Endodermal cell (in vitro differentiated cells): Measurements from ENCODE around the gene GUCY1B1. TPM values are rescaled to one million over a fixed set of nuclear protein-coding genes. Genes with fewer than 3 reads are reported as not detected.

Experiments
- DNase-seq: peaks from one replicate; pipeline ENCODE4 v3.0.0-alpha.2; 2017
- H3K27ac ChIP-seq: 2 replicates; pipeline ENCODE4 v1.5.1; 2013; ENCODE audit warnings: mild to moderate bottlenecking, low read depth, low read length, moderate library complexity
- H3K27me3 ChIP-seq: 2 replicates; pipeline ENCODE4 v1.6.1; 2013; ENCODE audit warnings: mild to moderate bottlenecking, low read length, moderate library complexity; ENCODE audit not compliant: insufficient read depth, control insufficient read depth, poor library complexity, severe bottlenecking
- H3K36me3 ChIP-seq: 2 replicates; pipeline ENCODE4 v1.7.0; 2013; ENCODE audit warnings: mild to moderate bottlenecking, low read length, moderate library complexity; ENCODE audit not compliant: control insufficient read depth, insufficient read depth
- H3K4me1 ChIP-seq: one replicate; pipeline ENCODE4 v1.7.0; 2013; ENCODE audit warnings: low read length; ENCODE audit not compliant: control insufficient read depth, insufficient read depth
- H3K4me3 ChIP-seq: 2 replicates; pipeline ENCODE4 v1.5.1; 2013; ENCODE audit warnings: mild to moderate bottlenecking, low read length, moderate library complexity
- H3K9ac ChIP-seq: 2 replicates; pipeline ENCODE4 v1.6.1; 2013; ENCODE audit warnings: mild to moderate bottlenecking, low read length, moderate library complexity; ENCODE audit not compliant: poor library complexity, severe bottlenecking; ENCODE audit errors: extremely low read depth
- H3K9me3 ChIP-seq: 2 replicates; pipeline ENCODE4 v1.6.1; 2013; ENCODE audit warnings: mild to moderate bottlenecking, low read length, moderate library complexity; ENCODE audit not compliant: control insufficient read depth
- H3K27ac Mint-ChIP-seq: 2 replicates; pipeline ENCODE4 v1.8.0; 2020; ENCODE audit warnings: mixed read lengths
- H3K27me3 Mint-ChIP-seq: 2 replicates; pipeline ENCODE4 v1.8.0; 2021; ENCODE audit warnings: mild to moderate bottlenecking, mixed read lengths; ENCODE audit not compliant: insufficient read depth
- H3K36me3 Mint-ChIP-seq: 2 replicates; pipeline ENCODE4 v1.8.0; 2020; ENCODE audit warnings: low read depth, mixed read lengths
- H3K4me1 Mint-ChIP-seq: 2 replicates; pipeline ENCODE4 v1.8.0; 2020; ENCODE audit warnings: mixed read lengths
- H3K4me3 Mint-ChIP-seq: 2 replicates; pipeline ENCODE4 v1.8.0; 2020; ENCODE audit warnings: mild to moderate bottlenecking, moderate library complexity, mixed read lengths
- H3K9me3 Mint-ChIP-seq: 2 replicates; pipeline ENCODE4 v1.8.0; 2020; ENCODE audit warnings: mild to moderate bottlenecking, mixed read lengths
- WGBS, 2 experiments: methylation state at CpG; one replicate each; pipeline versions ENCODE4 v1.1.5 to v1.1.7; 2013; ENCODE audit warnings: missing lambda C conversion rate in 2 of 2, mixed read lengths in 1 of 2; ENCODE audit not compliant: insufficient coverage in 1 of 2, insufficient read length in 1 of 2; 5-methylcytosine and 5-hydroxymethylcytosine counted together
- long read RNA-seq, 4 experiments: library from polyadenylated mRNA in 2 of 4; library from RNA in 1 of 4; library from capped mRNA in 1 of 4; stranded (forward) in 3 of 4; unstranded in 1 of 4; transcript quantifications; one replicate each; pipeline ENCODE4 v2.0.0, GENCODE V29; 2020 to 2021; ENCODE audit warnings: inconsistent platforms in 1 of 4
- polyA plus RNA-seq, 2 experiments: library from polyadenylated mRNA; stranded (reverse); fragments of 50-300 nt; gene quantifications; one replicate each; pipeline ENCODE4 v1.2.3, GENCODE V29; 2013
- total RNA-seq, 2 donors: library from RNA; stranded (reverse); fragmentation: NEBNext Ultra II Directional in 1 of 2; extraction: Animal tissue kit (Norgen Biotek cat#: 25700) in 1 of 2; gene quantifications; 2 replicates in 1 of 2; 3 replicates in 1 of 2; pipeline ENCODE4 v1.2.1, GENCODE V29; 2021
- TF ChIP-seq, protein P1 (sequence below): fragments of 200-600 bp; sonication (generic); conservative IDR thresholded peaks from 2 replicates; pipeline ENCODE4 v1.5.0; 2021; ENCODE audit warnings: antibody characterized with exemption, mild to moderate bottlenecking

Gene GUCY1B1
- 1 to 10 TPM; 1.8 to 3.4 TPM for total RNA-seq
- 11.8 TPM for polyA plus RNA-seq (2013, experiment 1 of 2)
- polyA plus RNA-seq (2013, experiment 2 of 2) = 11.3 TPM
- long read RNA-seq, experiment 1, partial matches to known transcripts = 0 of 1 reads
- long read RNA-seq, experiment 1, other reads (novel, unspliced or antisense) = 1 of 1 reads
- long read RNA-seq, experiment 2, partial matches to known transcripts = 0 of 2 reads
- long read RNA-seq, experiment 2, other reads (novel, unspliced or antisense) = 1 of 2 reads
- long read RNA-seq, experiment 3, transcript GUCY1B1-201 (14 exons, 3,124 nt) = major isoform, 7 of 10 reads
- long read RNA-seq, experiment 3, partial matches to known transcripts = 2 of 10 reads
- long read RNA-seq, experiment 3, other reads (novel, unspliced or antisense) = 0 of 10 reads
- long read RNA-seq, experiment 4 = 0 reads

DNA sequence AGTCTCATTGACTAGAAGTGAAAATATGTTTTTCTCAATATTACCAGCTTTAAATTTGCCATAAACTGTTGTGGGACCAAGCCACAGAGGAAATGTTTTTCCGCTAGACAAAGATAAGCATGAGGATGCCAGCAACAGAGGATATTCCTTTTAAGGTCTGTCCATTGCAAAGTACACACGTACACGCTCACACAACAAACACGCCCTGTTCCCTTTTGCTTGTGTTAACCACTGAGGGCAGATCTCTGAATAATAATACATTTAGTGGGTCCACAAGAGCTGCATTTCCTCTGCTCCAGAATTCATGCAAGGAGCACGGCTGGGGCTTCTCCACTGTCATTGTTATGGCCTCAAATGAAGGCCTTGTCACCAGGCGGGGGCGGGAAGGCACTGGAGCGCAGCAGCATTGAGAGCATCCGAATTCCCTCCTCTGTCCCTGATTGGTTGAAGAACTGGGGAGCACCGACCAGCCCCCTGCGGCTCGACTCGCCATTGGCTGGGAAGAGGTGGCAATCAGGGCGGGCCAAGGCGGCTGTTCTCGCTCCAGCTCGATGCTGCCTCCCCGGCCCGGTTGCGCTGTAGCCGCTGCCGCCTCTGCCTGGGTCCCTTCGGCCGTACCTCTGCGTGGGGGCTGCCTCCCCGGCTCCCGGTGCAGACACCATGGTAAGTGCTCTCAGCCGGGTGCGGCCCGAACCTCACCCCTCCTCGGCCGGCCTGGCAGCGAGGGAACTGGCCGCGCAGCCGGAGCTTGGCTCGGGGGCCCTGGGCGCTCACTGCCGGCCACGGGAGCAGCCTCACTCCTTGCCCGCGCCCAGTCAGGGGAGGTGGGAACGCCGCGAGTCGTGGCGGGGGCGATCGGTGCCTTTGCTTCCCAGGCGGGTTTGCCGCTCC lies at the start of gene GUCY1B1:
GUCY1B1 (plus strand) TSS at position 541 of the 891 bp plus-strand sequence; CDS start at position 661, 120 bp downstream.
- H3K36me3 ChIP-seq = no peaks in the 10 kb centered on the region
- Mint-ChIP-seq H3K36me3 (no peaks in the 10 kb centered on the region), H3K27me3 (peaks cover 41% of the 10 kb centered on the region), H3K4me1 (no peaks in the 10 kb centered on the region), H3K27ac (no peak within 1 kb of the TSS), H3K9me3 (peaks cover 2% of the 10 kb centered on the region), H3K4me3 (peak within 1 kb of the TSS; percentile 53)
- DNase-seq = peak; percentile 97
- no peak within 1 kb of the TSS for H3K27ac ChIP-seq
- peak within 1 kb of the TSS; percentile 76 for H3K4me3 ChIP-seq
- no peaks in the 10 kb centered on the region for H3K4me1 ChIP-seq
- H3K27me3 ChIP-seq = peaks cover 32% of the 10 kb centered on the region
- 11 to 19% methylated on average over 34 to 51 of the region's 51 CpGs for WGBS, 2 experiments
- H3K9ac ChIP-seq = no peak within 1 kb of the TSS
- TF ChIP-seq, protein P1, sequence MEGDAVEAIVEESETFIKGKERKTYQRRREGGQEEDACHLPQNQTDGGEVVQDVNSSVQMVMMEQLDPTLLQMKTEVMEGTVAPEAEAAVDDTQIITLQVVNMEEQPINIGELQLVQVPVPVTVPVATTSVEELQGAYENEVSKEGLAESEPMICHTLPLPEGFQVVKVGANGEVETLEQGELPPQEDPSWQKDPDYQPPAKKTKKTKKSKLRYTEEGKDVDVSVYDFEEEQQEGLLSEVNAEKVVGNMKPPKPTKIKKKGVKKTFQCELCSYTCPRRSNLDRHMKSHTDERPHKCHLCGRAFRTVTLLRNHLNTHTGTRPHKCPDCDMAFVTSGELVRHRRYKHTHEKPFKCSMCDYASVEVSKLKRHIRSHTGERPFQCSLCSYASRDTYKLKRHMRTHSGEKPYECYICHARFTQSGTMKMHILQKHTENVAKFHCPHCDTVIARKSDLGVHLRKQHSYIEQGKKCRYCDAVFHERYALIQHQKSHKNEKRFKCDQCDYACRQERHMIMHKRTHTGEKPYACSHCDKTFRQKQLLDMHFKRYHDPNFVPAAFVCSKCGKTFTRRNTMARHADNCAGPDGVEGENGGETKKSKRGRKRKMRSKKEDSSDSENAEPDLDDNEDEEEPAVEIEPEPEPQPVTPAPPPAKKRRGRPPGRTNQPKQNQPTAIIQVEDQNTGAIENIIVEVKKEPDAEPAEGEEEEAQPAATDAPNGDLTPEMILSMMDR = peak; percentile 62
- H3K9me3 ChIP-seq = no peaks in the 10 kb centered on the region

DNA sequence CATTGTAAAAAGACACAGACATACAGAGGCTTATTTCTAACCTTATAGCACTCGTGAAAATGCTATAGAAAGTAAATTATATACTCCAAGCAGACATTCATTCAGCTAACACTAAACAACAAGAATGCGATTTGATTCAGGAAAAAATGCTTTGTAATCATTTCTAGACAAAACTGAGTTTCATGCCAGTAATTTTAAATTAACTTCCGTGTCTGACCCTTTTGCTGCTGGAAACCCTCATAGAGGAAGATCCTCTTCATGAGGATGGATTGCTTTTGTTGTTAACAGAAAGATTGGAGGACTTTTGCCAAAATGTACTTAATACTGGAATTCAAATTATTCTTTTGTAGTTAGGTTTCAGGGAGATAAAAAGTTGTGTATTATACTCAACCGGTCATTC lies 48.9 kb upstream of the GUCY1B1 start:
- Histone ChIP-seq H3K4me1 (no peaks in the 10 kb centered on the region), H3K9me3 (no peaks in the 10 kb centered on the region), H3K27me3 (peaks cover 11% of the 10 kb centered on the region), H3K9ac (no peak overlapping the region), H3K36me3 (no peaks in the 10 kb centered on the region), H3K4me3 (no peak overlapping the region), H3K27ac (no peak overlapping the region)
- H3K36me3 Mint-ChIP-seq = no peaks in the 10 kb centered on the region
- no peaks in the 10 kb centered on the region for H3K9me3 Mint-ChIP-seq
- 74 to 100% methylated on average over 1 to 4 of the region's 4 CpGs for WGBS, 2 experiments
- peaks cover 13% of the 10 kb centered on the region for H3K4me1 Mint-ChIP-seq
- no peak for DNase-seq
- H3K27me3 Mint-ChIP-seq = peaks cover 16% of the 10 kb centered on the region
- TF ChIP-seq, protein P1 = no peak
- no peak overlapping the region for H3K27ac Mint-ChIP-seq
- H3K4me3 Mint-ChIP-seq = no peak overlapping the region

DNA sequence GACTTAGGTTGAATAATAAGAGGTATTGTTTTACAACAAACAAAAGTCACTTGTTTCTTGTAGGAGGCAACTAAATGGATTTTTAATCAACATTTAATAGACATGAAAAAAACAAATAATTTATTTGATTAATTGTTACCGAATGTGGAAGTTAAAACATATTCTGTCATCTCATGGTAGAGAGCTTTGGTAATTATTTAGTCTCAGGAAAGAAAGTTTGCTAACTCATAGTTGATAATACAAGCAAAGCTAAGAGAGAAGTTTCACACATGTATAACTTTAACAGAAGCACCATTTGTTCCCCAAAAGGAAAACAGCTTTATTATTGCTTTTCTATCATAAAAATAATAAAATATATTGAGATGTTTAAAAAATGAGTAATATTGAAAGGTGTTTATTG lies 47.3 kb upstream of the GUCY1B1 start:
- Mint-ChIP-seq H3K36me3 (no peaks in the 10 kb centered on the region), H3K4me3 (no peak overlapping the region), H3K27ac (no peak overlapping the region), H3K27me3 (peaks cover 16% of the 10 kb centered on the region), H3K9me3 (no peaks in the 10 kb centered on the region), H3K4me1 (peaks cover 3% of the 10 kb centered on the region)
- Histone ChIP-seq H3K9ac (no peak overlapping the region), H3K27ac (no peak overlapping the region), H3K4me3 (no peak overlapping the region), H3K9me3 (no peaks in the 10 kb centered on the region), H3K36me3 (no peaks in the 10 kb centered on the region), H3K27me3 (peaks cover 11% of the 10 kb centered on the region), H3K4me1 (no peaks in the 10 kb centered on the region)
- no peak for DNase-seq
- 80 to 88% methylated on average over 1 of the region's 1 CpG for WGBS, 2 experiments
- TF ChIP-seq, protein P1 = no peak
